HG03521 (cell line): Measurements from ENCODE around the gene C13orf46.
"Not testable (repeated sequence)": the region's sequence is repeated elsewhere in the genome, so short reads cannot be mapped to it uniquely, and the experiment has no call there.

Experiments
- ATAC-seq: cut with Tn5 transposase; IDR thresholded peaks from one replicate; pipeline ENCODE4 v1.9.1; 2021; ENCODE audit warnings: mild to moderate bottlenecking, moderate library complexity; ENCODE audit not compliant: unreplicated experiment

Gene C13orf46

DNA sequence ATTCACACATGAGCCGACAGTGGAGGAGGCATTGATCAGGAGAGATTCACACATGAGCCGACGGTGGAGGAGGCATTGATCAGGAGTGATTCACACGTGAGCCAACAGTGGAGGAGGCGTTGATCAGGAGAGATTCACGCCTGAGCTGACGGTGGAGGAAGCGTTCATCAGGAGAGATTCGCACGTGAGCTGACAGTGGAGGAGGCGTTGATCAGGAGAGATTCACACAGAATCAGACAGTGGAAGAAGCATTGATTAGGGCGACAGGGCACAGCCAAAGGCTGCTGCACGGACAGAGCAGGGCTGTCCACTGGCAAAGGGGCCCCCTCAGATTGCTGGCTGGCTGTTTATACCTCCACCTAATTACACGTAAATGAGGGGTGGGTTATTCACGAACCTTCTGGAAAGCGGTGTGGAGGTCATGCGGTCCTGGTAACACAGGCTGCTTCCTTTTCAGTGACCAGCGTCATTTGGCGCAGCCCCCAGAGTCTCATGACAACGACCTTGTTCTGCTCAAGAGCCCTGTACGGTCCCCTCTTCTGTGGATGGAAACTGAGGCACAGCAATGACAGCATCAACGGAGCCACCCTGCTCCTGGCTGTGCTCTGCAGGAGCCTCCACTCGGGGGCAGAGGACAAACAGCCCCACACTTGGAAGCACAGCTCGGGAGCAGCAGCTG is 59.4 kb downstream of the C13orf46 start:
- ATAC-seq: no peak

DNA sequence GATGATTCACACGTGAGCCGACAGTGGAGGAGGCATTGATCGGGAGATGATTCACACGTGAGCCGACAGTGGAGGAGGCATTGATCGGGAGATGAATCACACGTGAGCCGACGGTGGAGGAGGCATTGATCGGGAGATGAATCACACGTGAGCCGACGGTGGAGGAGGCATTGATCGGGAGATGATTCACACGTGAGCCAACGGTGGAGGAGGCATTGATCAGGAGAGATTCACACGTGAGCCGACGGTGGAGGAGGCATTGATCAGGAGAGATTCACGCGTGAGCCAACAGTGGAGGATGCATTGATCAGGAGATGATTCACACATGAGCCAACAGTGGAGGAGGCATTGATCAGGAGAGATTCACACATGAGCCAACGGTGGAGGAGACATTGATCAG is 60.0 kb downstream of the C13orf46 start:
- not testable (repeated sequence) for ATAC-seq

DNA sequence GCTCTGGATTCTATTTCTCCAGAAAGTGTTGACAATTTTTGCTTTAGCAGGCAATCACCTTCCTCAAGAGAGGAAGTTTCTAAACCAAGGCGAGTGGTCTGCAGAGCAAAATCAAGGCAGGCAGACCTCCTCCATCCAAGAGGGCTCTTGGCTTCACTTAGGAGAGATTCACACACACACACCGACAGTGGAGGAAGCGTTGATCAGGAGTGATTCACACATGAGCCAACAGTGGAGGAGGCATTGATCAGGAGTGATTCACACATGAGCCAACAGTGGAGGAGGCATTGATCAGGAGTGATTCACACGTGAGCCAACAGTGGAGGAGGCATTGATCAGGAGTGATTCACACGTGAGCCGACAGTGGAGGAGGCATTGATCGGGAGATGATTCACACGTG is 60.5 kb downstream of the C13orf46 start:
- not testable (repeated sequence) for ATAC-seq

DNA sequence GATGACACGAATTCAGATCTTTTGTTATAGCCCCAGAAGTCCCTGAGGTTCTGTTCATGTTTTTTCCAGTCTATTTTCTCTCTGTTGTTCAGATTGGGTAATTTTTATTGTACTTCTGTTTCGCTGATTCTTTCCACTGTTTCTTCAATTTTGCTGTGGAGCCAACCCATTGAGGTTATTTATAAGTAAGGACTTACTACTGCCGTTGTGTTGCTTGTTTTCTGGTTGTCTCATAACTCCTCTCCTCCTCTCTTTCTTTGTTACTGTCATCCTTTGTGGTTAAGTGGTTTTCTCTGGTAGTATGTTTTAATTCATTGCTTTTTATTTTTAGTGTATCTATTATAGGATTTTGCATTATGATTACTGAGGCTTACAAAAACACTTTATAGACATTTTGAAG is 61.3 kb downstream of the C13orf46 start:
- no peak for ATAC-seq

DNA sequence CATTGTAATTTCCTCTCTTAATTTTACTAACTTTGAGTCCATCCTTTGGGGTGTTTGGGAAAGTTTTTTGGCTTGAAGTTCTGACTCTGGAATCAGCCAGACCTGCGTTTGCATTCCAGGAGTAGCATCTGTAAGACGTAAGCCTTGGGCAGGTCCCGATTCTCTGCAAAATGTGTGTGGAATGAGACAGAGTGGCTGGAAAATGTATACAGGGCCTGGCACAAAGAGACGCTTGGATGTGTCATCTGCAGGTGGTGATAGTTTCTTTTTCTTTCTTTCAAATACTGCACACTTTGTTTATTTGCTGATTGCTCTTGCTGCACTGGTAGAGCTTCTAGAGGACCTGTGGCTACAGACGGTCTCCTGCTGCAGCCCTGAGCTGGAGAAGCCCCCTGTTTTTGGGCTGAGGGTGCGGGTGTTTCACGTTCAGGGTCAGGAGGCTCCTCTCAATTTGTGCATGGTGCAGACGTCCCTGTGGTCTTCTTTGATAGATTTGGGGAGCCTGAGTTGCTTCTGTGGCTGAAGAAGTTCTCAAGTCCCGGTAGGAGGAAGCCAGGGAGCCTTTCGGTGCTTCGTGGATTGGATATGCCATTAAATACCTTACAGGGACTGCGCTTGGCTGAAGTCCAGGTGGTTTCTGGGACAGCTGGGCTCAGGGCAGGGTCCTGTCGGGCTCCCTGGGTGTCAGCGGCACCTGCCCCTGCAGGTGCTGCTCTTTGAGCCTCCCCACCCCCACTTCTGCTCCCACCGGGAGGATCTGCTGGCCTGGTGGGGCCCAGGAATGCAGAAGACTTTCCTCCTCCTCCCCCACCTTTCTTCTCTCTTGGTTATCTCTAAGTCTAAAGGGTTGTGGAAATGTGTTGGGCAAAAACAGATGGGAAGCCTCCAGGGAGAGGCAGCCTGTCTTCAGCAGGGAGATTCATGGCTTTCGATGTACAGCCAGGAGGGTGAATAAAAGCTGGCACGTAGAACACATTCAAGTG is 66.0 kb downstream of the C13orf46 start:
- no peak for ATAC-seq

DNA sequence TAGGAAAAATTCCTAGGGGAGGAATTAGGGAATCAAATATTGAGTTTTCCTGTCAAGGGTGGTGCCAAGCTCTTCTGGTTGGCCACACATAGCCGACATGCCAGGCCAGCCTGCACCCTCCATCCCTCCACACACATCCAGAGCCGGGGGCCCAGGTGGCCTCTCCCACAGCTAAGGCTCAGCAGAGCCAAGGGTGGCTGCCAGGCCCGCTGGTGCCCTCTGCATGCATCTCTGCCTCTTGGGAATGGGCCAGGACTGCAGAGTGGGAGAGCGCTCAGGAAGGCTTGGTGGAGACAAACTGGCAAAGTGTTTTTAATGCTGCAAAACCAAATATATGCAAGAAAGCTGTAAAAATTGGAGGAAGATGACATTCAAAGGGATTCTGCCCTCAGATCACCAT is 67.3 kb downstream of the C13orf46 start:
- no peak for ATAC-seq

DNA sequence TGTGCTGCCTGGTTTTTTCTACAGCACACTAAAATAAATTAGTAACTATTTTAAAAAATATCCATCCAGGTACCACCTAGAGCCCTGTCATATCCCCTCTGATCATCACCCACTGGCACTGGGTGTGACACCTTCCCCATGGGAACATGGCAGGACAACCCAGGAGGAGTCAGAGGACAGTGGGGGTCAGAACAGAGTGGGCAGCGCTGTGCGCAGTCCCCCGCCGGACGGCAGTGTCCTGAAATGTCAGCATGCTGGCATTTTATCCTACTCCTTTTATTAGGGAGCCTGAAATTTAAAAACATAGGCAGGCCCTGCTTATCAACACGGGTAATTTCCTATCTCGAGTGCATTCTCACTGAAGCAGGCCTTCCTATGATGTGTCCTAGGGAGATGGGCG is 67.9 kb downstream of the C13orf46 start:
- no peak for ATAC-seq

DNA sequence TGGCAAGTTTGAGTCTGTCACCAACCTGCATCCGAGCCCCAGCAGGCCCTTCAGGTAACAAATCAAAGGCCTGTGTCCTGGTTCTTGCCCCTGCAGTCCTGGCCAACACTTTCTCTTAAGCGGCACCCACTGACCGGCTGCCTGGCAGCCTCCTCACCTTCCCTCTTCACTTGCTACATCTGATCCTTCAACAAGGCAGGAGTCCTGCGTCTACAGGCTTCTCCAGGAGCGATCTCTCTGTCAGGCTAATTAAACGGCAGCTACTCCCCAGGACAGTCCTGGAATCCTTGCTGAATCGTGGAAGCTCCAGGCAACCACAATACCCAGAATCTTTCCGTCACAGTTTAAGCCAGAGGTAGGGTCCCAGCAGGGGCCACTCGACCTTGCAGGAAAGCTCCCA is 68.9 kb downstream of the C13orf46 start:
- no peak for ATAC-seq

DNA sequence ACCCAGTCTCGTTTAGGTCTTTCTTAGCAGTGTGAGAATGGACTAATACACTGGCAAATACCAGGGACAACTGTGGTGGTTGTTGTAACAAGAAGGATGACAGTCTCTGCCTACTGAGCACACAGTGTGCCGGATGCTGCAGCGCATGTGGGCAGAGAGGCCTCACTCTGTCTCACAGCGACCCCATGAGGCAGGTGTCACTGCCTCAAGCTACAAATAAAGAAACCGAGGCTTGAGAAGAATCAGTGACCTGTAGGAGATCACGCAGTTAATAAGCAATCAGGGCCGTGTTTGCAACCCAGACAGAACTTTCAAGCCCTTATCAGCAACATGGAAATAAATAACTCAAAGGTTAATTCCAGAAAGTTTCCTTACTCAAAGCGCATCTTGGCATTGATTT is 69.5 kb downstream of the C13orf46 start:
- ATAC-seq: no peak

DNA sequence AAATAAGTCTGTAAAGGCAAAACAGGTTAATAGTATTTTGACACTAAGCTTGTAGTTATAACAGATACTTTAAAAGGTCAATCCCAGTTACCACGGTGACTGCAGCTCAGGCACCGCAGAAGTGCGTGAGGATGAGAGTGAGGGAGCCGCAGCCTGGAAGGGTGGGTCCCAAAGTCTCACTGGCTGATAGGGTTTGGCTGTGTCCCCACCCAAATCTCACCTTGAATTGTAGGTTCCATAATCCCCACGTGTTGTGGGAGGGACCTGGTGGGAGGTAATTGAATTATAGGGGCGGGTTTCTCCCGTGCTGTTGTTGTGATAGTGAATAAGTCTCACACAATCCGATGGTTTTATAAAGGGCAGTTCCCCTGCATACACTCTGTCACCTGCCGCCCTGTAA is 70.0 kb downstream of the C13orf46 start:
- ATAC-seq: no peak
